Muscle of leg (tissue), 11 donors: ENCODE results near the gene TMEFF1. TPM values are rescaled to one million over a fixed set of nuclear protein-coding genes. Genes with fewer than 3 reads are reported as not detected.

Experiments
- DNase-seq: peaks from one replicate; pipeline ENCODE4 v3.0.0; 2013
- H3K27ac ChIP-seq: one replicate; pipeline ENCODE4 v1.5.1; 2013; ENCODE audit warnings: mild to moderate bottlenecking, low read length, control low read depth
- H3K27me3 ChIP-seq: one replicate; pipeline ENCODE4 v1.6.1; 2013; ENCODE audit warnings: low read length; ENCODE audit not compliant: control insufficient read depth, insufficient read depth
- H3K36me3 ChIP-seq: one replicate; pipeline ENCODE4 v1.6.1; 2013; ENCODE audit warnings: low read length; ENCODE audit not compliant: control insufficient read depth, insufficient read depth
- H3K4me1 ChIP-seq: one replicate; pipeline ENCODE4 v1.6.1; 2013; ENCODE audit warnings: low read length; ENCODE audit not compliant: control insufficient read depth, insufficient read depth
- H3K4me3 ChIP-seq: one replicate; pipeline ENCODE4 v1.5.1; 2013; ENCODE audit warnings: low read length, control low read depth
- H3K9me3 ChIP-seq: replicated peaks from 2 replicates; pipeline ENCODE4 v1.6.1; 2013; ENCODE audit warnings: low read depth, low read length; ENCODE audit not compliant: control insufficient read depth
- WGBS: methylation state at CpG from one replicate; pipeline ENCODE4 v1.1.5; 2013; ENCODE audit warnings: missing lambda C conversion rate; ENCODE audit not compliant: insufficient coverage; 5-methylcytosine and 5-hydroxymethylcytosine counted together
- polyA plus RNA-seq, 8 donors: library from polyadenylated mRNA; unstranded; fragments of 120-200 nt; gene quantifications; one replicate each; pipeline versions ENCODE4 v1.2.1 to v1.2.3, GENCODE V29; 2013; ENCODE audit warnings: inconsistent platforms in 1 of 8, low replicate concordance in 1 of 8; ENCODE audit not compliant: insufficient read length in 8 of 8, insufficient read depth in 1 of 8
- total RNA-seq: library from RNA; stranded (reverse); fragments of 120-200 nt; gene quantifications from one replicate; pipeline ENCODE4 v1.2.4, GENCODE V29; 2013

The TMEFF1 gene
- total and polyA plus RNA-seq, 9 donors = 1.1 to 3.5 (median 2.0) TPM

- 98% methylated on average over 3 of the region's 4 CpGs for WGBS
- no peak for DNase-seq
- no peak overlapping the region for H3K4me3 ChIP-seq
- no peaks in the 10 kb centered on the region for H3K27me3 ChIP-seq
- peaks cover 10% of the 10 kb centered on the region for H3K36me3 ChIP-seq
- no peaks in the 10 kb centered on the region for H3K9me3 ChIP-seq
- no peak overlapping the region for H3K27ac ChIP-seq
- H3K4me1 ChIP-seq = peaks cover 5% of the 10 kb centered on the region
Observed at GRCh38 chr9:100584951-100585350, 112.0 kb downstream of the TMEFF1 start.

GRCh38 chr9:100586093-100586492, 113.1 kb downstream of the TMEFF1 start:
- WGBS = 96% methylated on average over 3 of the region's 7 CpGs
- Histone ChIP-seq H3K36me3 (peaks cover 10% of the 10 kb centered on the region), H3K27me3 (no peaks in the 10 kb centered on the region), H3K27ac (no peak overlapping the region), H3K4me1 (peaks cover 3% of the 10 kb centered on the region), H3K4me3 (no peak overlapping the region), H3K9me3 (no peaks in the 10 kb centered on the region)
- DNase-seq = no peak

- H3K27me3 ChIP-seq = no peaks in the 10 kb centered on the region
- H3K4me1 ChIP-seq = peaks cover 3% of the 10 kb centered on the region
- no peaks in the 10 kb centered on the region for H3K9me3 ChIP-seq
- no peak overlapping the region for H3K27ac ChIP-seq
- no peak for DNase-seq
- H3K4me3 ChIP-seq = no peak overlapping the region
- H3K36me3 ChIP-seq = peaks cover 10% of the 10 kb centered on the region
- WGBS = 84% methylated on average over 6 of the region's 9 CpGs
Observed at GRCh38 chr9:100587375-100587774, 114.4 kb downstream of the TMEFF1 start.

DNA sequence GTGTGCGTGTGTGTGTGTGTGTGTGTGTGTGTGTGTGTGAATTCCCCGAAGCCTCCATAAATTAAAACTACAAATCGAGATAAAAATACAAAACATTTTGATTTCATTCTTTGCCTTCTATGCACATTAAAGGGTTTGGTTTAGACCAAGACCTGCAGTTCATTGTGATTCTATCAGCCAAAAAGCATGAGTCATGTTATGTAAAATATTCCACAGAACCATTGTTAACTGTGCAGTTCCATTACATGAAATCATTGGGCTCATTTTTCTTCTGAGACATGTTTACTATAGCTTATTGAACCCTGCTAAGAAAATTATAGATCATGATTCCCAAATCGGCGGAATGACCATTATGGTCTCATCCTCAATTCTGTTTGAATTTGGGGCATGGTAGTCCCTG, 116.6 kb downstream of the TMEFF1 start:
- no peaks in the 10 kb centered on the region for H3K27me3 ChIP-seq
- WGBS = no CpG with 5 or more reads among the region's 5 CpGs
- DNase-seq = no peak
- H3K9me3 ChIP-seq = no peaks in the 10 kb centered on the region
- no peak overlapping the region for H3K4me3 ChIP-seq
- H3K27ac ChIP-seq = no peak overlapping the region
- H3K4me1 ChIP-seq = no peaks in the 10 kb centered on the region
- H3K36me3 ChIP-seq = peaks cover 8% of the 10 kb centered on the region

- Histone ChIP-seq H3K4me3 (no peak overlapping the region), H3K4me1 (peaks cover 2% of the 10 kb centered on the region), H3K36me3 (peaks cover 8% of the 10 kb centered on the region), H3K9me3 (no peaks in the 10 kb centered on the region), H3K27me3 (no peaks in the 10 kb centered on the region), H3K27ac (no peak overlapping the region)
- DNase-seq = no peak
- 60% methylated on average over 2 of the region's 2 CpGs for WGBS
Observed at GRCh38 chr9:100590481-100590880, 117.5 kb downstream of the TMEFF1 start.

DNA sequence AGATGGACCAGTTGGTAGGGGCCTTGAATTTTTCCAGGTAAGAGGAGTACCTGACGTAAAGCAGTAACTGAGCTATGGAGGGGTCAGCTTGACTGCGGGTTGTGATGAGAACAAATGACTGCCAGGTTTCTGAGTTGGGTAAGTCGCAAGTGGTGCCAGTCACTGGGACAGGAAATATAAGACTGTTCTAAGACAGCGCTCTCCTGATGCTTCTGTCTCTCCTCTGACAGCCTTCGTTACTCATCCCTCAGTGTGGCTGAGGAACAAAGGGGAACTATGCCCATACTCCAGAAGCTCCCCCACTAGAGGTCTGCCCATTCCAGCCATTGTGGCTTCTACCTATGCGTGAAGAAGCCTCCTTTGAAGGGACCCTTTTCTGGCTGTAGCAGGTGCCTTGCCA, 118.2 kb downstream of the TMEFF1 start:
- WGBS = 94% methylated on average over 6 of the region's 6 CpGs
- no peak overlapping the region for H3K4me3 ChIP-seq
- peaks cover 2% of the 10 kb centered on the region for H3K4me1 ChIP-seq
- DNase-seq = no peak
- peaks cover 8% of the 10 kb centered on the region for H3K36me3 ChIP-seq
- H3K27ac ChIP-seq = peak overlapping the region; percentile 9
- no peaks in the 10 kb centered on the region for H3K9me3 ChIP-seq
- no peaks in the 10 kb centered on the region for H3K27me3 ChIP-seq

DNA sequence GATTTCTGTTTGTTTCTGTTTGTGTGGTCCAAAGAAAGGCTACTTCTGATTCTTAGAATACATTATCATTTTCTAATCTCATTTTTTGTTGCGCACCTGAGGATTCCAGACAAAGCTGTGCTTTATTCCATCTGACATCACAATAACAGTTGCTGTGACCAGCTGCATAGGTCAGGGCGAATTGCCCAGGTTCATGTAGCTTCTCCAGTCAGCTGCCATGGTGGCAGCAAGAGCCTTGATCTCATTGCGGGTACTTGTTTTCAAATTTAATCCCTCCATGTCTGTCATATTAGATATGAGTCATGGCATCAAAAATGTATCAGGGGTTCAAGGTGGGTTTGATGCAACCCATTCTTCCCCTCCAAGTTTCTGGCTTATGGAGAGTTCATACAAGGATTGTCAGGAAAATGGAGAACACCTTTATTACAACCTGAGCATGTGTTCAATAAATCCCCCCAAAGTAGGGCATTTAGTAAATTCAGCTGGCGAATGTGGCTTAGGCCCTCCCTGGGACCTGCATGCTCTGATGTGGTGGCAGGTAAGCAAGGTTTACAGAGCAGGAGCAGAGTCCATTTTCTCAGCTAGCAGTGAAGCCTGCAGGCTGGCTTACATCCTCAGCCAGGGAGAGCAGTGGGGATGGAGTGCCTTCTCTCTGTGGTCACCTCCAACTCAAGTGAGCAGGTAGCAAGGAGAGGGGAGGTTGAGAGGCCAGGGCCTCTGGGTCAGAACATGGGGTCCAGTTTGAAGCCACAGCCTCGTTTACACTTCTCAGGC, 118.9 kb downstream of the TMEFF1 start:
- Histone ChIP-seq H3K4me1 (peaks cover 2% of the 10 kb centered on the region), H3K4me3 (no peak overlapping the region), H3K36me3 (peaks cover 5% of the 10 kb centered on the region), H3K9me3 (no peaks in the 10 kb centered on the region), H3K27me3 (no peaks in the 10 kb centered on the region), H3K27ac (peak overlapping the region; percentile 9)
- WGBS = 84% methylated on average over 4 of the region's 5 CpGs
- no peak for DNase-seq

- no peaks in the 10 kb centered on the region for H3K27me3 ChIP-seq
- no peak overlapping the region for H3K4me3 ChIP-seq
- peak; percentile 78 for DNase-seq
- H3K36me3 ChIP-seq = no peaks in the 10 kb centered on the region
- peaks cover 19% of the 10 kb centered on the region for H3K4me1 ChIP-seq
- H3K9me3 ChIP-seq = no peaks in the 10 kb centered on the region
- WGBS = no CpG with 5 or more reads among the region's 3 CpGs
- H3K27ac ChIP-seq = no peak overlapping the region
Observed at GRCh38 chr9:100595391-100596199, 122.6 kb downstream of the TMEFF1 start.

- 76% methylated on average over 2 of the region's 6 CpGs for WGBS
- Histone ChIP-seq H3K9me3 (no peaks in the 10 kb centered on the region), H3K27ac (no peak overlapping the region), H3K36me3 (no peaks in the 10 kb centered on the region), H3K4me3 (no peak overlapping the region), H3K27me3 (no peaks in the 10 kb centered on the region), H3K4me1 (peaks cover 26% of the 10 kb centered on the region)
- no peak for DNase-seq
Observed at GRCh38 chr9:100597236-100597635, 124.3 kb downstream of the TMEFF1 start.

GRCh38 chr9:100598641-100599145, 125.7 kb downstream of the TMEFF1 start:
- no peak overlapping the region for H3K27ac ChIP-seq
- WGBS = 0% methylated on average over 30 of the region's 41 CpGs

More at GRCh38 chr9:100598641-100599145, 125.7 kb downstream of the TMEFF1 start:
- Histone ChIP-seq H3K27me3 (no peaks in the 10 kb centered on the region), H3K36me3 (no peaks in the 10 kb centered on the region), H3K4me3 (peak overlapping the region; percentile 47), H3K9me3 (no peaks in the 10 kb centered on the region), H3K4me1 (peaks cover 26% of the 10 kb centered on the region)
- peak; percentile 87 for DNase-seq
